Endothelial cell of umbilical vein (primary cell): ENCODE measurements around the gene STK32C. TPM values are rescaled to one million over a fixed set of nuclear protein-coding genes. Genes with fewer than 3 reads are reported as not detected.

ENCODE experiments used
- BruUV-seq: library from RNA; stranded (reverse); fragments of 400-500 nt; replicated peaks from 2 replicates; lab custom pipeline; 2021; lab: Mats Ljungman, UMichigan
- CTCF ChIA-PET: fragments of 300-600, 350-600 bp; sonication (Branson Sonifier 250); formaldehyde crosslinking; loops from one replicate; lab custom pipeline; 2021; ENCODE audit warnings: antibody characterized with exemption, inconsistent platforms; lab: Charles Lee
- POLR2A ChIA-PET: fragments of 300-600, 350-600 bp; sonication (Branson Sonifier 250); formaldehyde crosslinking; loops from one replicate; lab custom pipeline; 2021; ENCODE audit warnings: antibody characterized with exemption, inconsistent platforms; lab: Charles Lee
- DNase-seq: peaks from one replicate; pipeline ENCODE4 v3.0.0-alpha.2; 2011; ENCODE audit warnings: low read depth, low spot score
- FAIRE-seq: peaks from 2 replicates; lab custom pipeline; 2011; peaks lifted over from hg19 to GRCh38; lab: Jason Lieb, UNC
- H2AFZ ChIP-seq: 2 replicates; pipeline ENCODE4 v1.6.0; 2012; ENCODE audit warnings: low read depth, low read length, control low read depth, inconsistent platforms
- H3K27ac ChIP-seq: 2 replicates; pipeline ENCODE4 v1.5.1; 2011; ENCODE audit warnings: low read depth, mild to moderate bottlenecking, control low read depth, low read length, moderate library complexity; ENCODE audit not compliant: insufficient read depth
- H3K27me3 ChIP-seq, 2 experiments: 2 replicates each; pipeline versions ENCODE4 v1.6.0 to v1.6.1; 2011; ENCODE audit warnings: low read length in 2 of 2, mixed read lengths in 1 of 2; ENCODE audit not compliant: control insufficient read depth in 2 of 2, insufficient read depth in 2 of 2
- H3K36me3 ChIP-seq, 2 experiments: 2 replicates in 1 of 2; 3 replicates in 1 of 2; pipeline ENCODE4 v1.5.1; 2011; ENCODE audit warnings: low read length in 2 of 2, mild to moderate bottlenecking in 1 of 2, moderate library complexity in 1 of 2; ENCODE audit not compliant: control insufficient read depth in 2 of 2, insufficient read depth in 2 of 2; ENCODE audit errors: extremely low read depth in 1 of 2
- H3K4me1 ChIP-seq: 3 replicates; pipeline ENCODE4 v1.5.1; 2011; ENCODE audit warnings: mild to moderate bottlenecking, low read length; ENCODE audit not compliant: control insufficient read depth, insufficient read depth; ENCODE audit errors: extremely low read depth
- H3K4me2 ChIP-seq: 2 replicates; pipeline ENCODE4 v1.6.1; 2011; ENCODE audit warnings: low read length, control low read depth, mixed read lengths; ENCODE audit not compliant: insufficient read depth
- H3K4me3 ChIP-seq, 3 experiments: fragments of 200-600 bp in 1 of 3; sonication (generic), shearing (Covaris generic) in 1 of 3; replicated peaks in 1 of 3; 2 replicates each; pipeline ENCODE4 v1.5.1; 2011 to 2016; ENCODE audit warnings: control low read depth in 3 of 3, low read length in 3 of 3, mild to moderate bottlenecking in 2 of 3, inconsistent platforms in 1 of 3, low read depth in 1 of 3, moderate library complexity in 1 of 3; ENCODE audit not compliant: insufficient read depth in 1 of 3
- H3K79me2 ChIP-seq: 2 replicates; pipeline ENCODE4 v1.6.0; 2012; ENCODE audit warnings: low read length, inconsistent platforms; ENCODE audit not compliant: control insufficient read depth, insufficient read depth
- H3K9ac ChIP-seq: replicated peaks from 2 replicates; pipeline ENCODE3; 2011; ENCODE audit warnings: low read length, control low read depth; ENCODE audit not compliant: insufficient read depth; ENCODE audit errors: extremely low read depth
- H3K9me1 ChIP-seq: replicated peaks from 3 replicates; pipeline ENCODE4 v1.6.0; 2011; ENCODE audit warnings: mild to moderate bottlenecking, low read length; ENCODE audit not compliant: control insufficient read depth, insufficient read depth; ENCODE audit errors: extremely low read depth
- H3K9me3 ChIP-seq: replicated peaks from 2 replicates; pipeline ENCODE4 v1.5.1; 2012; ENCODE audit warnings: low read length, inconsistent platforms; ENCODE audit not compliant: control insufficient read depth, insufficient read depth
- H4K20me1 ChIP-seq: replicated peaks from 2 replicates; pipeline ENCODE3; 2011; ENCODE audit warnings: mild to moderate bottlenecking, low read length; ENCODE audit not compliant: control insufficient read depth, insufficient read depth; ENCODE audit errors: extremely low read depth
- EZH2 ChIP-seq: IDR thresholded peaks from 2 replicates; pipeline ENCODE4 v1.6.1; 2012; ENCODE audit warnings: borderline replicate concordance, low read depth, mild to moderate bottlenecking, moderate library complexity, low read length, inconsistent platforms; ENCODE audit not compliant: severe bottlenecking
- FOS ChIP-seq: IDR thresholded peaks from 2 replicates; pipeline ENCODE4 v1.6.1; 2011; ENCODE audit warnings: mild to moderate bottlenecking, low read length, moderate library complexity, borderline replicate concordance; ENCODE audit not compliant: insufficient read depth
- GATA2 ChIP-seq: IDR thresholded peaks from 2 replicates; pipeline ENCODE4 v1.7.0; 2011; ENCODE audit warnings: low read depth, mild to moderate bottlenecking, moderate library complexity, mixed read lengths, low read length; ENCODE audit not compliant: insufficient read length, insufficient read depth
- JUN ChIP-seq: IDR thresholded peaks from 2 replicates; pipeline ENCODE4 v1.6.1; 2011; ENCODE audit warnings: borderline replicate concordance, low read depth; ENCODE audit not compliant: insufficient read length, insufficient read depth
- MYC ChIP-seq: IDR thresholded peaks from one replicate; pipeline ENCODE4 v1.6.1; 2011; ENCODE audit warnings: mild to moderate bottlenecking, low read depth, low read length
- POLR2A ChIP-seq: IDR thresholded peaks from 2 replicates; pipeline ENCODE4 v1.6.1; 2012; ENCODE audit warnings: low read depth, mild to moderate bottlenecking, control low read depth, low read length
- POLR2AphosphoS5 ChIP-seq: IDR thresholded peaks from 2 replicates; pipeline ENCODE4 v1.6.1; 2012; ENCODE audit warnings: low read depth, mild to moderate bottlenecking, control low read depth, low read length, moderate library complexity; ENCODE audit not compliant: insufficient read depth
- dilution Hi-C: fragments of 300-500 bp; cut with MboI; formaldehyde crosslinking; loops from one replicate; pipeline ENCODE4 v1.15.0; 2019; ENCODE audit warnings: low sequenced_read_pairs; ENCODE audit not compliant: extremely low pct_ligation_motif_present
- intact Hi-C: fragments of 100-400 bp; cut with micrococcal nuclease; formaldehyde crosslinking; loops from one replicate; pipeline ENCODE4 v1.10.0; 2022
- polyA plus RNA-seq, 4 experiments: library from polyadenylated mRNA; depleted of rRNA in 3 of 4; stranded (reverse) in 3 of 4; unstranded in 1 of 4; fragments of >200 nt; gene quantifications; 2 replicates each; pipeline versions ENCODE4 v1.2.1 to v1.2.3, GENCODE V29; 2011 to 2012; ENCODE audit warnings: missing spikeins in 1 of 4
- total RNA-seq: library from RNA; stranded (reverse); gene quantifications from 2 replicates; pipeline ENCODE4 v1.2.3, GENCODE V29; 2021
- TF ChIP-seq, protein P1 (sequence below), 2 donors: IDR thresholded peaks; 1 replicate in 1 of 2; 2 replicates in 1 of 2; pipeline ENCODE4 v1.5.1; 2011; ENCODE audit warnings: low read length in 2 of 2, mild to moderate bottlenecking in 2 of 2, moderate library complexity in 2 of 2, control low read depth in 1 of 2, inconsistent platforms in 1 of 2, low read depth in 1 of 2; ENCODE audit not compliant: insufficient read depth in 1 of 2; ENCODE audit errors: extremely low read depth in 1 of 2
- TF ChIP-seq, protein P2 (sequence below): IDR thresholded peaks from 2 replicates; pipeline ENCODE4 v1.6.1; 2011; ENCODE audit not compliant: insufficient read depth, insufficient read length

STK32C gene
- total and polyA plus RNA-seq, 2 donors (not counting 3 experiments of a cell fraction or from before 2014, with no cell fraction given) = 5.4 to 14.1 TPM

DNA sequence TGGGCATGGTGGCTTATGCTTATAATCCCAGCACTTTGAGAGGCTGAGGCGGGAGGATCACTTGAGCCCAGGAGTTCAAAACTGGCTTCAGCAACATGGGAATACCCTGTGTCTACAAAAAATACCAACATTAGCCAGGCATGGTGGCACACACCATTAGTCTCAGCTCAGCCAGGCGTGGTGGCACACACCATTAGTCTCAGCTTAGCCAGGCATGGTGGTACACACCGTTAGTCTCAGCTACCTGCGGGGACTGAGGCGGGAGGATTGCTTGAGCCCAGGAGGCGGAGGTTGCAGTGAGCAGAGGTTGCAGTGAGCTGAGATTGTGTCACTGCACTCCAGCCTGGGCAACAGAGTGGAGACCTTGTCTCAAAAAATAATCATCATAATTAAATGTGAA, 33.3 kb upstream of the STK32C start:
- Histone ChIP-seq H3K4me2 (no peak overlapping the region), H3K36me3 (peaks cover 0 to 3% of the 10 kb centered on the region in 2 experiments), H3K9me1 (no peaks in the 10 kb centered on the region), H4K20me1 (no peaks in the 10 kb centered on the region), H3K27ac (no peak overlapping the region), H3K9me3 (no peaks in the 10 kb centered on the region), H3K79me2 (no peaks in the 10 kb centered on the region), H2AFZ (no peak overlapping the region), H3K4me1 (peaks cover 12% of the 10 kb centered on the region), H3K4me3 (no peak overlapping the region), H3K9ac (no peak overlapping the region), H3K27me3 (no peaks in the 10 kb centered on the region)
- POLR2A ChIA-PET = no interaction called here
- no peak for DNase-seq
- intact Hi-C loops = no loop called here
- TF ChIP-seq MYC = no peak
- no peak for TF ChIP-seq POLR2AphosphoS5
- TF ChIP-seq, protein P1, sequence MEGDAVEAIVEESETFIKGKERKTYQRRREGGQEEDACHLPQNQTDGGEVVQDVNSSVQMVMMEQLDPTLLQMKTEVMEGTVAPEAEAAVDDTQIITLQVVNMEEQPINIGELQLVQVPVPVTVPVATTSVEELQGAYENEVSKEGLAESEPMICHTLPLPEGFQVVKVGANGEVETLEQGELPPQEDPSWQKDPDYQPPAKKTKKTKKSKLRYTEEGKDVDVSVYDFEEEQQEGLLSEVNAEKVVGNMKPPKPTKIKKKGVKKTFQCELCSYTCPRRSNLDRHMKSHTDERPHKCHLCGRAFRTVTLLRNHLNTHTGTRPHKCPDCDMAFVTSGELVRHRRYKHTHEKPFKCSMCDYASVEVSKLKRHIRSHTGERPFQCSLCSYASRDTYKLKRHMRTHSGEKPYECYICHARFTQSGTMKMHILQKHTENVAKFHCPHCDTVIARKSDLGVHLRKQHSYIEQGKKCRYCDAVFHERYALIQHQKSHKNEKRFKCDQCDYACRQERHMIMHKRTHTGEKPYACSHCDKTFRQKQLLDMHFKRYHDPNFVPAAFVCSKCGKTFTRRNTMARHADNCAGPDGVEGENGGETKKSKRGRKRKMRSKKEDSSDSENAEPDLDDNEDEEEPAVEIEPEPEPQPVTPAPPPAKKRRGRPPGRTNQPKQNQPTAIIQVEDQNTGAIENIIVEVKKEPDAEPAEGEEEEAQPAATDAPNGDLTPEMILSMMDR (IDR thresholded peaks at IDR 0.05; ENCODE audit: extremely low read depth in 1 of 2, insufficient read depth in 1 of 2, low read depth in 1 of 2, low read length in 2 of 2) = no peak
- TF ChIP-seq, protein P2, sequence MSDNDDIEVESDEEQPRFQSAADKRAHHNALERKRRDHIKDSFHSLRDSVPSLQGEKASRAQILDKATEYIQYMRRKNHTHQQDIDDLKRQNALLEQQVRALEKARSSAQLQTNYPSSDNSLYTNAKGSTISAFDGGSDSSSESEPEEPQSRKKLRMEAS = no peak
- no peak for TF ChIP-seq JUN
- no peak for TF ChIP-seq GATA2
- no peak for TF ChIP-seq POLR2A
- no peak for TF ChIP-seq FOS
- TF ChIP-seq EZH2 = no peak
- dilution Hi-C loops = no loop called here
- FAIRE-seq = no peak
- CTCF ChIA-PET = no interaction called here
- no TSS peak for BruUV-seq
